K562 (cell line): ENCODE results near the gene CHTF8. TPM values are rescaled to one million over a fixed set of nuclear protein-coding genes. Genes with fewer than 3 reads are reported as not detected.
A peak's percentile ranks its signal among the peaks of the same experiment; 100 is the strongest.

Experiments used
- BCL6 ChIP-seq: fragments of 250-450 bp; sonication (Bioruptor Pico); IDR thresholded peaks from 2 replicates; pipeline ENCODE4 v1.4.0; 2020
- BRF1 ChIP-seq: IDR thresholded peaks from 3 replicates; pipeline ENCODE4 v1.6.1; 2011; ENCODE audit warnings: borderline replicate concordance, mild to moderate bottlenecking; ENCODE audit not compliant: insufficient read length; ENCODE audit errors: extremely low read depth
- CGGBP1 ChIP-seq: fragments of 250-450 bp; sonication (Bioruptor Pico); IDR thresholded peaks from 2 replicates; pipeline ENCODE4 v1.9.0; 2021; ENCODE audit warnings: mild to moderate bottlenecking
- CHD1 ChIP-seq: fragments of 200-600 bp; sonication (generic); IDR thresholded peaks from one replicate; pipeline ENCODE4 v1.6.1; 2012; ENCODE audit warnings: mild to moderate bottlenecking, moderate library complexity, low read length, inconsistent platforms
- CTCFL ChIP-seq: IDR thresholded peaks from 2 replicates; pipeline ENCODE4 v1.6.1; 2011; ENCODE audit warnings: borderline replicate concordance, low read depth, mild to moderate bottlenecking, moderate library complexity, low read length; ENCODE audit not compliant: insufficient read depth, poor library complexity, severe bottlenecking
- HNRNPK ChIP-seq: fragments of 200-400 bp; formaldehyde crosslinking; IDR thresholded peaks from one replicate; pipeline ENCODE4 v1.6.1; 2018; ENCODE audit warnings: mild to moderate bottlenecking, low read depth, low read length; ENCODE audit not compliant: poor library complexity, severe bottlenecking
- HOMEZ ChIP-seq: fragments of 250-450 bp; sonication (Bioruptor Pico); IDR thresholded peaks from 2 replicates; pipeline ENCODE4 v1.4.0; 2020; ENCODE audit warnings: mild to moderate bottlenecking, moderate library complexity
- IRF2 ChIP-seq: sonication (generic); formaldehyde crosslinking; IDR thresholded peaks from 2 replicates; pipeline ENCODE4 v1.8.1; 2022; ENCODE audit warnings: mild to moderate bottlenecking, missing genetic modification reagents
- MAFF ChIP-seq: IDR thresholded peaks from 2 replicates; pipeline ENCODE4 v1.6.1; 2012; ENCODE audit warnings: low read length, improper control_type of control experiment
- MCM5 ChIP-seq: fragments of 450-650 bp; IDR thresholded peaks from 2 replicates; pipeline ENCODE4 v1.6.1; 2016; ENCODE audit warnings: low read depth
- U2AF1 ChIP-seq: fragments of 200-400 bp; formaldehyde crosslinking; optimal IDR thresholded peaks from 2 replicates; pipeline ENCODE3; 2017; ENCODE audit warnings: mild to moderate bottlenecking, low read depth, low read length, moderate library complexity
- ZNF224 ChIP-seq: sonication (generic); formaldehyde crosslinking; IDR thresholded peaks from 2 replicates; pipeline ENCODE4 v1.8.0; 2022; ENCODE audit warnings: mild to moderate bottlenecking, missing genetic modification reagents
- ZNF407 ChIP-seq: fragments of 450-650 bp; IDR thresholded peaks from 2 replicates; pipeline ENCODE4 v1.6.1; 2016; ENCODE audit warnings: low read depth
- ZNF41 ChIP-seq: fragments of 250-450 bp; sonication (Bioruptor Pico); conservative IDR thresholded peaks from 2 replicates; pipeline ENCODE4 v1.4.0; 2020; ENCODE audit warnings: mild to moderate bottlenecking
- ZNF586 ChIP-seq: fragments of 450-650 bp; formaldehyde crosslinking; conservative IDR thresholded peaks from 2 replicates; pipeline ENCODE4 v1.4.0; 2020; ENCODE audit warnings: mild to moderate bottlenecking, moderate library complexity
- polyA plus RNA-seq, 8 experiments: library from polyadenylated mRNA; depleted of rRNA in 4 of 8; stranded (reverse) in 5 of 8; unstranded in 3 of 8; fragments of >200 nt; fragmentation: Nextera tagmentation in 2 of 8; fragmentation: Illumina TruSeq in 1 of 8; extraction: Ambion mirVana in 2 of 8; extraction: Trizol in 1 of 8; gene quantifications; 2 replicates each; pipeline versions ENCODE4 v1.2.1 to v1.2.3, GENCODE V29; 2011 to 2014; ENCODE audit warnings: inconsistent platforms in 1 of 8, missing spikeins in 1 of 8
- total RNA-seq, 7 experiments: library from RNA; depleted of rRNA in 6 of 7; stranded (reverse); fragments of >200 nt in 6 of 7; fragmentation: Illumina TruSeq in 2 of 7; extraction: Trizol in 2 of 7; gene quantifications; 2 replicates each; pipeline versions ENCODE4 v1.2.1 to v1.2.3, GENCODE V29; 2011 to 2021; ENCODE audit warnings: low replicate concordance in 1 of 7

The CHTF8 gene
- total and polyA plus RNA-seq, 9 of the 15 experiments (the other 6 are each of a cell fraction or from before 2014, with no cell fraction given): 20.2 to 199 (median 108) TPM

- no peak for TF ChIP-seq ZNF407
- no peak for TF ChIP-seq MAFF
- no peak for TF ChIP-seq CTCFL
- no peak for TF ChIP-seq ZNF586 (CRISPR knock-in tag)
- no peak for TF ChIP-seq U2AF1
- TF ChIP-seq CHD1: no peak
- TF ChIP-seq IRF2 (CRISPR knock-in tag): no peak
- TF ChIP-seq ZNF224 (CRISPR knock-in tag): no peak
- TF ChIP-seq MCM5: no peak
- 0 out of 2 replicates have a peak, but pooled peaks have one; percentile 27 for TF ChIP-seq HOMEZ (CRISPR knock-in tag)
- no peak for TF ChIP-seq BRF1
- TF ChIP-seq ZNF41 (CRISPR knock-in tag): no peak
- peak; percentile 74; the same call in 1 of the 2 replicates for TF ChIP-seq CGGBP1 (CRISPR knock-in tag)
- TF ChIP-seq HNRNPK: peak; percentile 67
- TF ChIP-seq BCL6 (CRISPR knock-in tag): no peak
Measured at GRCh38 chr16:69132424-69133252, at the start of gene CHTF8, which contains the start of gene UTP4 (continued).
